Gastroesophageal sphincter (tissue), 3 donors: Measurements from ENCODE around the gene MAP3K20.

ENCODE experiments used
- EP300 ChIP-seq: sonication (generic); formaldehyde crosslinking; IDR thresholded peaks from one replicate; pipeline ENCODE4 v1.6.1; 2017; ENCODE audit warnings: antibody characterized with exemption, mild to moderate bottlenecking
- POLR2A ChIP-seq, 2 donors: fragments of 450-650 bp; IDR thresholded peaks; one replicate each; pipeline ENCODE4 v1.6.1; 2017; ENCODE audit warnings: antibody characterized with exemption in 2 of 2, mild to moderate bottlenecking in 2 of 2, moderate library complexity in 1 of 2
- TF ChIP-seq, protein P1 (sequence below), 4 experiments: fragments of 200-600 bp in 2 of 4; fragments of 450-650 bp in 2 of 4; sonication (generic) in 1 of 4; IDR thresholded peaks; one replicate each; pipeline ENCODE4 v1.5.1; 2017 to 2019; ENCODE audit warnings: antibody characterized with exemption in 4 of 4, mild to moderate bottlenecking in 2 of 4, moderate library complexity in 2 of 4

DNA sequence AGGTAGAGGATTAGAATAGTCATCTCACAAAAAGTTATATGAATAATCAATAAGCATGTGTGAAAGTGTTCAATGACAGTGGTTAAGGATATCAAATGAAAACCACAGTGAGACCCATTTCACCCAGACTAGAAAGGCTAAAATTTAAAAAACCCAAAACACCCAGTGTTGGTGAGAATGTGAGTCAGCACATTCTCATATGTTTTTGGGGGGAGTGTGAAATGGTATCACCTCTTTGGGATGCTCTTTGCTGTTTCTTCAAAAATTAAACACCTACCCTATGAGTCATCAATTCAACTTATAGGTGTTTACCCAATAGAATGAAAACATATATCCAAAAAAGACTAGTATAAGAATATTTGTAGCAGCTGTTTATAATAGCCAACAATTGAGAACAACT lies 69.8 kb downstream of the MAP3K20 start:
- TF ChIP-seq, protein P1, sequence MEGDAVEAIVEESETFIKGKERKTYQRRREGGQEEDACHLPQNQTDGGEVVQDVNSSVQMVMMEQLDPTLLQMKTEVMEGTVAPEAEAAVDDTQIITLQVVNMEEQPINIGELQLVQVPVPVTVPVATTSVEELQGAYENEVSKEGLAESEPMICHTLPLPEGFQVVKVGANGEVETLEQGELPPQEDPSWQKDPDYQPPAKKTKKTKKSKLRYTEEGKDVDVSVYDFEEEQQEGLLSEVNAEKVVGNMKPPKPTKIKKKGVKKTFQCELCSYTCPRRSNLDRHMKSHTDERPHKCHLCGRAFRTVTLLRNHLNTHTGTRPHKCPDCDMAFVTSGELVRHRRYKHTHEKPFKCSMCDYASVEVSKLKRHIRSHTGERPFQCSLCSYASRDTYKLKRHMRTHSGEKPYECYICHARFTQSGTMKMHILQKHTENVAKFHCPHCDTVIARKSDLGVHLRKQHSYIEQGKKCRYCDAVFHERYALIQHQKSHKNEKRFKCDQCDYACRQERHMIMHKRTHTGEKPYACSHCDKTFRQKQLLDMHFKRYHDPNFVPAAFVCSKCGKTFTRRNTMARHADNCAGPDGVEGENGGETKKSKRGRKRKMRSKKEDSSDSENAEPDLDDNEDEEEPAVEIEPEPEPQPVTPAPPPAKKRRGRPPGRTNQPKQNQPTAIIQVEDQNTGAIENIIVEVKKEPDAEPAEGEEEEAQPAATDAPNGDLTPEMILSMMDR (IDR thresholded peaks at IDR 0.05), result no peak
- no peak for TF ChIP-seq POLR2A (IDR thresholded peaks at IDR 0.05)
- no peak for TF ChIP-seq EP300
